WTC11 (cell line): Measurements from ENCODE around the gene OSTM1.

ENCODE experiments used
- CTCF ChIP-seq: fragments of 200-600 bp; IDR thresholded peaks from 2 replicates; pipeline ENCODE4 v1.8.0; 2022; ENCODE audit warnings: antibody characterized with exemption
- IRF1 ChIP-seq: sonication (generic); formaldehyde crosslinking; IDR thresholded peaks from 2 replicates; pipeline ENCODE4 v1.8.0; 2023; ENCODE audit warnings: missing genetic modification reagents
- JUN ChIP-seq: sonication (generic); formaldehyde crosslinking; IDR thresholded peaks from 2 replicates; pipeline ENCODE4 v1.8.0; 2023; ENCODE audit warnings: mild to moderate bottlenecking, missing genetic modification reagents
- USF2 ChIP-seq: sonication (generic); formaldehyde crosslinking; IDR thresholded peaks from 2 replicates; pipeline ENCODE4 v1.8.1; 2023; ENCODE audit warnings: mild to moderate bottlenecking, missing genetic modification reagents, moderate library complexity
- ZNF138 ChIP-seq: sonication (generic); formaldehyde crosslinking; conservative IDR thresholded peaks from 2 replicates; pipeline ENCODE4 v1.8.1; 2022; ENCODE audit warnings: mild to moderate bottlenecking, moderate library complexity, missing genetic modification reagents
- ZNF416 ChIP-seq: fragments of 250-450 bp; sonication (Bioruptor Pico); IDR thresholded peaks from 2 replicates; pipeline ENCODE4 v1.9.0; 2021; ENCODE audit warnings: mild to moderate bottlenecking, inconsistent platforms
- TF ChIP-seq, protein P1 (sequence below): sonication (generic); formaldehyde crosslinking; IDR thresholded peaks from 2 replicates; pipeline ENCODE4 v1.8.1; 2022; ENCODE audit warnings: low read depth, missing genetic modification reagents, borderline replicate concordance
- TF ChIP-seq, protein P2 (sequence below): sonication (generic); formaldehyde crosslinking; IDR thresholded peaks from 2 replicates; pipeline ENCODE4 v1.8.1; 2023; ENCODE audit warnings: mild to moderate bottlenecking, missing genetic modification reagents, borderline replicate concordance
- TF ChIP-seq, protein P3 (sequence below): sonication (generic); formaldehyde crosslinking; IDR thresholded peaks from 2 replicates; pipeline ENCODE4 v1.8.1; 2022; ENCODE audit warnings: missing genetic modification reagents, borderline replicate concordance

- TF ChIP-seq, protein P1, sequence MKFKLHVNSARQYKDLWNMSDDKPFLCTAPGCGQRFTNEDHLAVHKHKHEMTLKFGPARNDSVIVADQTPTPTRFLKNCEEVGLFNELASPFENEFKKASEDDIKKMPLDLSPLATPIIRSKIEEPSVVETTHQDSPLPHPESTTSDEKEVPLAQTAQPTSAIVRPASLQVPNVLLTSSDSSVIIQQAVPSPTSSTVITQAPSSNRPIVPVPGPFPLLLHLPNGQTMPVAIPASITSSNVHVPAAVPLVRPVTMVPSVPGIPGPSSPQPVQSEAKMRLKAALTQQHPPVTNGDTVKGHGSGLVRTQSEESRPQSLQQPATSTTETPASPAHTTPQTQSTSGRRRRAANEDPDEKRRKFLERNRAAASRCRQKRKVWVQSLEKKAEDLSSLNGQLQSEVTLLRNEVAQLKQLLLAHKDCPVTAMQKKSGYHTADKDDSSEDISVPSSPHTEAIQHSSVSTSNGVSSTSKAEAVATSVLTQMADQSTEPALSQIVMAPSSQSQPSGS (CRISPR knock-in tag), result no peak
- TF ChIP-seq, protein P2, sequence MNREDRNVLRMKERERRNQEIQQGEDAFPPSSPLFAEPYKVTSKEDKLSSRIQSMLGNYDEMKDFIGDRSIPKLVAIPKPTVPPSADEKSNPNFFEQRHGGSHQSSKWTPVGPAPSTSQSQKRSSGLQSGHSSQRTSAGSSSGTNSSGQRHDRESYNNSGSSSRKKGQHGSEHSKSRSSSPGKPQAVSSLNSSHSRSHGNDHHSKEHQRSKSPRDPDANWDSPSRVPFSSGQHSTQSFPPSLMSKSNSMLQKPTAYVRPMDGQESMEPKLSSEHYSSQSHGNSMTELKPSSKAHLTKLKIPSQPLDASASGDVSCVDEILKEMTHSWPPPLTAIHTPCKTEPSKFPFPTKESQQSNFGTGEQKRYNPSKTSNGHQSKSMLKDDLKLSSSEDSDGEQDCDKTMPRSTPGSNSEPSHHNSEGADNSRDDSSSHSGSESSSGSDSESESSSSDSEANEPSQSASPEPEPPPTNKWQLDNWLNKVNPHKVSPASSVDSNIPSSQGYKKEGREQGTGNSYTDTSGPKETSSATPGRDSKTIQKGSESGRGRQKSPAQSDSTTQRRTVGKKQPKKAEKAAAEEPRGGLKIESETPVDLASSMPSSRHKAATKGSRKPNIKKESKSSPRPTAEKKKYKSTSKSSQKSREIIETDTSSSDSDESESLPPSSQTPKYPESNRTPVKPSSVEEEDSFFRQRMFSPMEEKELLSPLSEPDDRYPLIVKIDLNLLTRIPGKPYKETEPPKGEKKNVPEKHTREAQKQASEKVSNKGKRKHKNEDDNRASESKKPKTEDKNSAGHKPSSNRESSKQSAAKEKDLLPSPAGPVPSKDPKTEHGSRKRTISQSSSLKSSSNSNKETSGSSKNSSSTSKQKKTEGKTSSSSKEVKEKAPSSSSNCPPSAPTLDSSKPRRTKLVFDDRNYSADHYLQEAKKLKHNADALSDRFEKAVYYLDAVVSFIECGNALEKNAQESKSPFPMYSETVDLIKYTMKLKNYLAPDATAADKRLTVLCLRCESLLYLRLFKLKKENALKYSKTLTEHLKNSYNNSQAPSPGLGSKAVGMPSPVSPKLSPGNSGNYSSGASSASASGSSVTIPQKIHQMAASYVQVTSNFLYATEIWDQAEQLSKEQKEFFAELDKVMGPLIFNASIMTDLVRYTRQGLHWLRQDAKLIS (CRISPR knock-in tag), result no peak
- TF ChIP-seq ZNF138 (CRISPR knock-in tag) (no peak), CTCF (no peak), JUN (no peak), ZNF416 (CRISPR knock-in tag) (no peak), USF2 (CRISPR knock-in tag) (no peak), IRF1 (CRISPR knock-in tag) (no peak)
- TF ChIP-seq, protein P3, sequence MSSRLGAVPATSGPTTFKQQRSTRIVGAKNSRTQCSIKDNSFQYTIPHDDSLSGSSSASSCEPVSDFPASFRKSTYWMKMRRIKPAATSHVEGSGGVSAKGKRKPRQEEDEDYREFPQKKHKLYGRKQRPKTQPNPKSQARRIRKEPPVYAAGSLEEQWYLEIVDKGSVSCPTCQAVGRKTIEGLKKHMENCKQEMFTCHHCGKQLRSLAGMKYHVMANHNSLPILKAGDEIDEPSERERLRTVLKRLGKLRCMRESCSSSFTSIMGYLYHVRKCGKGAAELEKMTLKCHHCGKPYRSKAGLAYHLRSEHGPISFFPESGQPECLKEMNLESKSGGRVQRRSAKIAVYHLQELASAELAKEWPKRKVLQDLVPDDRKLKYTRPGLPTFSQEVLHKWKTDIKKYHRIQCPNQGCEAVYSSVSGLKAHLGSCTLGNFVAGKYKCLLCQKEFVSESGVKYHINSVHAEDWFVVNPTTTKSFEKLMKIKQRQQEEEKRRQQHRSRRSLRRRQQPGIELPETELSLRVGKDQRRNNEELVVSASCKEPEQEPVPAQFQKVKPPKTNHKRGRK, result no peak
Observed at GRCh38 chr6:108004861-108005260, 69.7 kb downstream of the OSTM1 start.
